B cell (primary cell): ENCODE results near the gene DNAH10. TPM values are rescaled to one million over a fixed set of nuclear protein-coding genes. Genes with fewer than 3 reads are reported as not detected.

ENCODE experiments used
- ATAC-seq: fragments of 200-7000 bp; cut with Tn5 transposase; one replicate; pipeline ENCODE4 v1.10.0; 2021; ENCODE audit warnings: low read depth, mild to moderate bottlenecking, moderate number of reproducible peaks, moderate library complexity
- CTCF ChIA-PET: fragments of 350-600 bp; sonication (Branson Sonifier 250); formaldehyde crosslinking; loops from one replicate; lab custom pipeline; 2021; ENCODE audit warnings: antibody characterized with exemption, inconsistent platforms; lab: Charles Lee
- POLR2A ChIA-PET: fragments of 350-600 bp; sonication (Branson Sonifier 250); formaldehyde crosslinking; loops from one replicate; lab custom pipeline; 2021; ENCODE audit warnings: antibody characterized with exemption; lab: Charles Lee
- DNase-seq: peaks from one replicate; pipeline ENCODE4 v3.0.0; 2013
- H2AFZ ChIP-seq: 2 replicates; pipeline ENCODE4 v1.6.1; 2012; ENCODE audit warnings: mild to moderate bottlenecking, low read depth, low read length; ENCODE audit not compliant: insufficient read depth, poor library complexity, severe bottlenecking
- H3K27ac ChIP-seq, 2 donors: 1 replicate in 1 of 2; 2 replicates in 1 of 2; pipeline ENCODE4 v1.5.1; 2012 to 2013; ENCODE audit warnings: low read length in 2 of 2, mild to moderate bottlenecking in 2 of 2, moderate library complexity in 1 of 2
- H3K27me3 ChIP-seq, 4 experiments: fragments of 200-600 bp in 1 of 4; sonication (generic) in 1 of 4; replicated peaks in 1 of 4; 1 replicate in 2 of 4; 2 replicates in 2 of 4; pipeline versions ENCODE4 v1.6.1 to v1.7.0; 2013 to 2016; ENCODE audit warnings: low read length in 3 of 4, mild to moderate bottlenecking in 2 of 4, mixed read lengths in 1 of 4, moderate library complexity in 1 of 4; ENCODE audit not compliant: insufficient read depth in 4 of 4, control insufficient read depth in 3 of 4; ENCODE audit errors: control extremely low read depth in 1 of 4
- H3K36me3 ChIP-seq, 2 experiments: replicated peaks in 1 of 2; 1 replicate in 1 of 2; 2 replicates in 1 of 2; pipeline versions ENCODE4 v1.6.1 to v1.7.1; 2013; ENCODE audit warnings: low read length in 1 of 2; ENCODE audit not compliant: insufficient read depth in 2 of 2, control insufficient read depth in 1 of 2; ENCODE audit errors: control extremely low read depth in 1 of 2, extremely low read depth in 1 of 2
- H3K4me1 ChIP-seq, 2 donors: fragments of 200-600 bp in 1 of 2; sonication (generic) in 1 of 2; 1 replicate in 1 of 2; 2 replicates in 1 of 2; pipeline versions ENCODE4 v1.5.1 to v1.6.1; 2013 to 2017; ENCODE audit warnings: low read length in 2 of 2; ENCODE audit not compliant: control insufficient read depth in 2 of 2, insufficient read depth in 2 of 2
- H3K4me2 ChIP-seq: replicated peaks from 2 replicates; pipeline ENCODE3; 2012; ENCODE audit warnings: mild to moderate bottlenecking, low read depth, low read length; ENCODE audit not compliant: poor library complexity, severe bottlenecking
- H3K4me3 ChIP-seq, 5 experiments: fragments of 200-600 bp in 1 of 5; sonication (generic) in 1 of 5; 1 replicate in 3 of 5; 2 replicates in 2 of 5; pipeline versions ENCODE4 v1.5.1 to v1.7.0; 2011 to 2016; ENCODE audit warnings: low read length in 4 of 5, mild to moderate bottlenecking in 4 of 5, low read depth in 2 of 5, control low read depth in 1 of 5, moderate library complexity in 1 of 5; ENCODE audit not compliant: insufficient read depth in 1 of 5; ENCODE audit errors: control extremely low read depth in 1 of 5, extremely low read depth in 1 of 5
- H3K79me2 ChIP-seq: fragments of 200-600 bp; sonication (generic); one replicate; pipeline ENCODE4 v1.6.0; 2016; ENCODE audit warnings: low read length; ENCODE audit not compliant: control insufficient read depth, insufficient read depth
- H3K9ac ChIP-seq: fragments of 200-600 bp; sonication (generic); 2 replicates; pipeline ENCODE4 v1.6.1; 2017; ENCODE audit warnings: mild to moderate bottlenecking, low read length, moderate library complexity
- H3K9me3 ChIP-seq, 3 donors: one replicate each; pipeline versions ENCODE4 v1.6.1 to v1.7.1; 2013; ENCODE audit warnings: low read length in 2 of 3; ENCODE audit not compliant: control insufficient read depth in 2 of 3, insufficient read depth in 1 of 3; ENCODE audit errors: control extremely low read depth in 1 of 3
- H4K20me1 ChIP-seq: 2 replicates; pipeline ENCODE4 v1.6.0; 2012; ENCODE audit warnings: mild to moderate bottlenecking, low read length; ENCODE audit not compliant: insufficient read depth, control insufficient read depth, poor library complexity, severe bottlenecking
- H3K27ac Mint-ChIP-seq: one replicate; pipeline ENCODE4 v1.8.0; 2021; ENCODE audit warnings: mixed read lengths
- H3K27me3 Mint-ChIP-seq: one replicate; pipeline ENCODE4 v1.8.0; 2021; ENCODE audit warnings: mixed read lengths
- H3K4me1 Mint-ChIP-seq: one replicate; pipeline ENCODE4 v1.8.0; 2021; ENCODE audit warnings: mixed read lengths
- H3K4me3 Mint-ChIP-seq: one replicate; pipeline ENCODE4 v1.8.0; 2021; ENCODE audit warnings: mixed read lengths
- H3K9me3 Mint-ChIP-seq: one replicate; pipeline ENCODE4 v1.8.0; 2022; ENCODE audit warnings: mixed read lengths; ENCODE audit not compliant: insufficient read depth
- EZH2 ChIP-seq: IDR thresholded peaks from 2 replicates; pipeline ENCODE4 v1.6.1; 2012; ENCODE audit warnings: borderline replicate concordance, low read depth, mild to moderate bottlenecking, moderate library complexity, low read length; ENCODE audit not compliant: insufficient read depth, poor library complexity, severe bottlenecking
- WGBS: methylation state at CpG from one replicate; pipeline ENCODE4 v1.1.5; 2013; ENCODE audit warnings: missing lambda C conversion rate; ENCODE audit not compliant: insufficient coverage; 5-methylcytosine and 5-hydroxymethylcytosine counted together
- intact Hi-C: fragments of 100-400 bp; cut with micrococcal nuclease; formaldehyde crosslinking; loops from one replicate; pipeline ENCODE4 v1.10.0; 2022
- polyA plus RNA-seq: library from polyadenylated mRNA; depleted of rRNA; stranded (reverse); fragments of >200 nt; gene quantifications from 2 replicates; pipeline ENCODE4 v1.2.3, GENCODE V29; 2012
- total RNA-seq, 2 donors: library from RNA; stranded (reverse); fragments of 120-200 nt in 1 of 2; gene quantifications; 1 replicate in 1 of 2; 2 replicates in 1 of 2; pipeline versions ENCODE4 v1.2.3 to v1.2.4, GENCODE V29; 2013 to 2022
- TF ChIP-seq, protein P1 (sequence below): fragments of 200-600 bp; IDR thresholded peaks from one replicate; pipeline ENCODE4 v1.8.0; 2022; ENCODE audit warnings: antibody characterized with exemption, mild to moderate bottlenecking

The DNAH10 gene
- total and polyA plus RNA-seq, 2 donors (not counting 1 experiment from before 2014, with no cell fraction given): 0.24 to 0.99 TPM

DNA sequence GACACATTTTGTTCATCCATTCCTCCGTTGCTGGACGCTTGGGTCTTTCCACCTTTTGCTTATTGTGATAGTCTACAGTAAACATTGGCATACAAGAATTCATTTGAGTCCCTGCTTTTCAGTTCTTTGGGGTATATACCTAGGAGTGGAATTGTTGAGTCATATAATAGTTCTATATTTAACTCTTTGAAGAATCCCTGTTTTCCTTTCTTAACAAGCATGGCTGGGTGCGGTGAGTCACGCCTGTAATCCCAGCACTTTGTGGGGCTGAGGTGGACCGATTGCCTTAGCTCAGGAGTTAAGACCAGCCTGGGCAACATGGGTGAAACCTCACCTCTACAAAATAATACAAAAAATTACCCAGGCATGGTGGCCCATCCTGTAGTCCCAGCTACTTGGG is 135.1 kb downstream of the DNAH10 start:
- H3K9me3 ChIP-seq: peaks cover 0 to 4% (median 0%) of the 10 kb centered on the region in 3 donors
- no peak overlapping the region for H2AFZ ChIP-seq
- ATAC-seq (no peak), DNase-seq (no peak)
- no peaks in the 10 kb centered on the region for H3K9me3 Mint-ChIP-seq
- ChIA-PET POLR2A (no interaction called here), CTCF (no interaction called here)
- no peaks in the 10 kb centered on the region for H3K36me3 ChIP-seq
- H3K4me1 ChIP-seq: no peaks in the 10 kb centered on the region
- TF ChIP-seq, protein P1, sequence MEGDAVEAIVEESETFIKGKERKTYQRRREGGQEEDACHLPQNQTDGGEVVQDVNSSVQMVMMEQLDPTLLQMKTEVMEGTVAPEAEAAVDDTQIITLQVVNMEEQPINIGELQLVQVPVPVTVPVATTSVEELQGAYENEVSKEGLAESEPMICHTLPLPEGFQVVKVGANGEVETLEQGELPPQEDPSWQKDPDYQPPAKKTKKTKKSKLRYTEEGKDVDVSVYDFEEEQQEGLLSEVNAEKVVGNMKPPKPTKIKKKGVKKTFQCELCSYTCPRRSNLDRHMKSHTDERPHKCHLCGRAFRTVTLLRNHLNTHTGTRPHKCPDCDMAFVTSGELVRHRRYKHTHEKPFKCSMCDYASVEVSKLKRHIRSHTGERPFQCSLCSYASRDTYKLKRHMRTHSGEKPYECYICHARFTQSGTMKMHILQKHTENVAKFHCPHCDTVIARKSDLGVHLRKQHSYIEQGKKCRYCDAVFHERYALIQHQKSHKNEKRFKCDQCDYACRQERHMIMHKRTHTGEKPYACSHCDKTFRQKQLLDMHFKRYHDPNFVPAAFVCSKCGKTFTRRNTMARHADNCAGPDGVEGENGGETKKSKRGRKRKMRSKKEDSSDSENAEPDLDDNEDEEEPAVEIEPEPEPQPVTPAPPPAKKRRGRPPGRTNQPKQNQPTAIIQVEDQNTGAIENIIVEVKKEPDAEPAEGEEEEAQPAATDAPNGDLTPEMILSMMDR: no peak
- TF ChIP-seq EZH2: no peak
- H3K9ac ChIP-seq: no peak overlapping the region
- no peaks in the 10 kb centered on the region for H3K4me1 Mint-ChIP-seq
- H3K4me3 ChIP-seq: no peak overlapping the region
- no peak overlapping the region for H3K27ac Mint-ChIP-seq
- peaks cover 10% of the 10 kb centered on the region for H3K27me3 Mint-ChIP-seq
- H3K27me3 ChIP-seq: peaks cover 0 to 6% (median 0%) of the 10 kb centered on the region in 4 experiments
- H4K20me1 ChIP-seq: no peaks in the 10 kb centered on the region
- 100% methylated on average over 3 of the region's 5 CpGs for WGBS
- intact Hi-C loops: no loop called here
- no peak overlapping the region for H3K4me2 ChIP-seq
- no peaks in the 10 kb centered on the region for H3K79me2 ChIP-seq
- H3K4me3 Mint-ChIP-seq: no peak overlapping the region
- no peak overlapping the region for H3K27ac ChIP-seq

DNA sequence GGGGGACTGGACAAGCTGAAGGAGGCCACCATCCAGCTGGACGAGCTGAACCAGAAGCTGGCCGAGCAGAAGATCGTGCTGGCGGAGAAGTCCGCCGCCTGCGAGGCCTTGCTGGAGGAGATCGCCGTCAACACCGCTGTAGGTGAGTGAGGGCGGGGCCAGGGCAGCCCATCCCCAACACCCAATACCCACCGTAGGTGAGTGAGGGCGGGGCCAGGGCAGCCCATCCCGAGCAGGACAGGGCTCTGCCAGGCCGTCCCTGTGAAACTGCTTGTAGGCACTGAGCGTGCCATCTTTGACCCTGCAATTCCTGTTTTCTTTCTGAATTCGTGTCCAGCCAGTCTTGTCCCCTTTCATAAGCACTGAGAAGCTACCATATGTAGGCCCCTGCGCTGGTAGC is 136.6 kb downstream of the DNAH10 start:
- no peaks in the 10 kb centered on the region for H4K20me1 ChIP-seq
- POLR2A ChIA-PET: no interaction called here
- TF ChIP-seq, protein P1: no peak
- no peak for TF ChIP-seq EZH2
- DNase-seq: no peak
- CTCF ChIA-PET: interaction anchor here (3.6 kb wide), 1 partner anchor 87 kb away, joined by 19 read pairs; no protein-coding TSS in a partner anchor
- H3K4me3 ChIP-seq: no peak overlapping the region
- H3K27ac ChIP-seq: no peak overlapping the region
- peaks cover 0 to 6% (median 0%) of the 10 kb centered on the region in 4 experiments for H3K27me3 ChIP-seq
- H3K27me3 Mint-ChIP-seq: peaks cover 16% of the 10 kb centered on the region
- no peak overlapping the region for H3K27ac Mint-ChIP-seq
- H3K9ac ChIP-seq: no peak overlapping the region
- H3K4me1 Mint-ChIP-seq: no peaks in the 10 kb centered on the region
- no peaks in the 10 kb centered on the region for H3K9me3 Mint-ChIP-seq
- intact Hi-C loops: no loop called here
- no peaks in the 10 kb centered on the region for H3K79me2 ChIP-seq
- no peaks in the 10 kb centered on the region for H3K4me1 ChIP-seq
- no peak overlapping the region for H2AFZ ChIP-seq
- 96% methylated on average over 18 of the region's 18 CpGs for WGBS
- H3K4me3 Mint-ChIP-seq: no peak overlapping the region
- no peak overlapping the region for H3K4me2 ChIP-seq
- no peaks in the 10 kb centered on the region for H3K36me3 ChIP-seq
- ATAC-seq: no peak
- no peaks in the 10 kb centered on the region for H3K9me3 ChIP-seq
